Activated CD4-positive, alpha-beta T cell treated with anti-CD3 and anti-CD28 coated beads, Interleukin-2, amount 50 U/mL, for 48 hours (primary cell): ENCODE results near the gene GCSH.

Experiments used
- DNase-seq, 2 experiments: peaks; one replicate each; pipeline ENCODE4 v3.0.0-alpha.2; 2020

Gene GCSH

DNA sequence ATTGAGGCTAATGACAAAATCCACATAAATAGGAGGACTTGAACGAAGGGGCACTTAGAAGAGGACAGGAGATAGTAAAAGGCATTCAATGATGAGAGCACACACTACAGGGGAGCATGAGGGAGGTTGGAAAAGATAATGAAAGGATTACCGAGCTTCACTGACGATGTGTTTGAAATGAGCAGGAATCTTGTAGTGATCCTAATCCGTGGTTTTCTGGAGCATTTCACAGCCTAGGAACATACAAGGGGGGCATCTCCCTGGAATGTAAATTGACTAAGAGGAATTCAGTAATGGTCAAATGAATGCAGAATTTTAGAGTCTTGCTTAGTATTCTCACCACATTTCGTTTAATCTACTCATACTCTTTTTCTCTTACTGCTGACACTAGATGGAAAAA is 55.4 kb downstream of the GCSH start:
- DNase-seq: no peak

DNA sequence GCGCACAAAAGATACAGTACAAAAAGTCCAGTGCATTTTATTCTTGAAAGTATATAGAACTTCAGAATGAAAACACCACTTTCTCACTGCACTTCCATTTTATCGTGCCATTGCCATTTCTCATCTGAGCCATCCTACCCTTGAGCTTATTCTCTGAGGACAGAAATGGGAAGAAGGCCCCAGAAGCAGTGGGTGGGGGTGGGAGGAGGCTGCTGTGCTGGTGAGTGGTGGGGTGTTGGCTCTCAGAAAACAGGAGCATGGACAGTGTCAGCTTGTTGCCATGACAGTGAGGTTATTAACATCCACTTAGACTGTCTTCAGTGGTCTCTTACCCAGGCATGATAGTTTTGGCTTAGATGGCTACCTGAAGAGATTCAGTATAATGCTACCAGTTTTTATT is 56.1 kb downstream of the GCSH start:
- DNase-seq: no peak

DNA sequence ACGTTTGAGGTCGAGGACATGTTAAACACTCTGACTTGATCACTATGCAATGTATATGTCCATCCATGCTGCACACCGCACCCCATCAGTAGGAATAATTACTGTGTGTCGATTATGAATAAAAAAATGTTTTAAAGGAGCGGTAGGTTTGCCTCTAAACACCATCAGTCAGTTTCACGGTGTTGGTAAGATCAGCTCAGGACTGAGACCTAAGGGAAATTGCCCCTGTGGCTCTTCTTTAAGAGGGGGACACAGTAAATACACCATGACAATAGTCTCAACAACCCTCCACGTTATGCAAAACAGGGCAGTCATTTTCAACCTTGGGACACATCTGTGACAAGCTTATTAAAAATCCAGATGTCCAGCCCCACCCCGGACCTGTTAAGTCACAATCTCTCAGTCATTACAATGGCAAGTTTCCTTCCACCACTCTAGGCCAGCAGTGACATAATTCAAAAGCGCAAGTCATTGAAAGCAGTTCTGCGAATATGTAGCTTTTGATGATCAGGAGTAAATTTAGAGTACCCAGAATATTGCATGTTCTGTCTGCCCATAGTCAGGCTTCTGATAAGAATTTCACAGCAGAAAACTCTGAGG is 59.3 kb downstream of the GCSH start:
- no peak for DNase-seq

DNA sequence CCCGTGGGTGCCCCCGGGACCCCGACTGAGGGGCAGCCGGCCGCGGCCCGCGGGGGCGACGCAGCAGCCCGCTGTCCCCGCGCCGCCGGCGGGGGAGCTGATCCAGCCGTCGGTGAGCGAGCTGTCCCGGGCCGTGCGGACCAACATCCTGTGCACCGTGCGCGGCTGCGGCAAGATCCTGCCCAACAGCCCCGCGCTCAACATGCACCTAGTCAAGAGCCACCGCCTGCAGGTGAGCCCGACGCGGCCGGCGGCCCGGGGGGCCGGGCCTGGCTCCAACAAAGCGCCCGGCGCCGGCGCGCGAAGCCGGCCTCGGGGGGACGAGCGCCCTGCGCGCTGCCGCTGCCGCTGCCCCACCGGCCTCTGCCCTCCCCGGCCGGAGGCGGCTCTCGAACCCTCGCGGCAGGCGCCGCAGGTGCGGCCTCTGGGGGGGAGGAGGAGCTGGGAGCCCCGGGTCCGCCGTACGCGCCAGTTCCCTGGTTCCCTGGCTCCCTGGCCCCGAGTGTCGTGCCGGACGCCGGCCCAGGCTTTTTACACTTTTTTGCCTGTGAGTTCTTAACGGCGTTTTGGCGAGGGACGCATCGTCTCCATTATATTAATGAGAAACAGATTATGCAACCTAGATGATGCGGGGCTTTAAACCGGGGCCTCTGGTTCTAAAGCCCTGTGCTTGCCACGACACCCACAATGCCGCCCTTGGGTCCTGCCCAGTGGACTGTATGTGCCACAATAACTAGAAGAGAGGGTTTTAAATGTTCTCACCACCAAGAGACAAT is 60.0 kb downstream of the GCSH start:
- DNase-seq: peak; percentile 40 to 51

DNA sequence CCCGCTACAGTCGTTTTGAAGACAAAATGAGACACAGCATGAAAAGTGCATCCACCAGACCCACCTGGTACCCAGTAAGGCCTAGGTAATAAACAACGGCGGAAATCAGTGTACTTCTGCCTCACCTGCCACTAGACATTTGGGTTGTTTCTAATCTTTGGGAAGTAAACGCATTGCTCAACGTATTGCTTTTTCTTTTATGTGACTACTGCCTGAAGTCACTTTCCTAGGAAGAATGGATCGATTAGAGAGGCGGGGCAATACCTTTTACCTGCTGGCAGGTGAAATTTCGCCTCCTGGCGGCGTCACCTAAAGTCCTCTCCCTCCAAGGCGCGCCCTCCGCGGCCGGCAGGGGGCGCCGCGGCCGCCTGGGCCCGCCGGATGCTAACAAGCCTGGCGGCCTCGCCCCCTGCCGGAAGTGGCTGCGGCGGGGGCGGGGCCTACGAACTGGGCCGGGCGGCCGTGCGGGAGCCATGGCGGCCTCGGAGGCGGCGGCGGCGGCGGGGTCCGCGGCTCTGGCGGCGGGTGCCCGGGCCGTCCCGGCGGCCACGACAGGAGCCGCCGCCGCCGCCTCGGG is 60.7 kb downstream of the GCSH start, which contains the start of gene ATMIN:
Gene ATMIN (plus strand): TSS at position 445 of the 577 bp plus-strand sequence. CDS start 29 bp downstream, at position 474.
- DNase-seq: peak; percentile 83 to 84
